Measurements from ENCODE around the gene HTR4.
"Not testable (repeated sequence)": the region's sequence is repeated elsewhere in the genome, so short reads cannot be mapped to it uniquely, and the experiment has no call there.

The HTR4 gene

DNA sequence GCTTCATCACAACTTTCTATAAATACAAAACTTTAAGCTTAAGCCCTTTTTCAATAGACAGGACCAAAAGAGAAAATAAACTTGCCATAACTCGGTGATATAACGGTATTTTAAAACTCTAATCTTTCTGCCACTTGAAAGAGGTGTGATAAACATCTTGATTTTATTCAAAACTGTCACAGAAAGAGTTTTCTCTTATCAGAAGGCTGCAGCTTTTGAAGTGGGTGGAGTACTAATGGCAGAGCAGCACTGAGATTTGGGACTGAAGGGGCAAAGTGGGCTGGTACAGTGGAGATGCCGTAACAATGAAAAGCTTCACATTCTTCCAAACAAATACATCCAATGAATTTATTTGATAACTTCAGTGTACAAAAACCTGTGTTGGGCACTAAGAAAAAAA, 178.0 kb downstream of the HTR4 start:
- Histone ChIP-seq H3K27me3 (ENCODE audit: insufficient read depth, low read depth, severe bottlenecking) (peaks cover 12% of the 10 kb centered on the region), H3K4me3 (ENCODE audit: low read depth, low read length) (no peak overlapping the region), H3K36me3 (no peaks in the 10 kb centered on the region), H3K9me3 (ENCODE audit: severe bottlenecking) (no peaks in the 10 kb centered on the region), H3K27ac (no peak overlapping the region)
- DNase-seq: no peak
- TF ChIP-seq, protein P1, sequence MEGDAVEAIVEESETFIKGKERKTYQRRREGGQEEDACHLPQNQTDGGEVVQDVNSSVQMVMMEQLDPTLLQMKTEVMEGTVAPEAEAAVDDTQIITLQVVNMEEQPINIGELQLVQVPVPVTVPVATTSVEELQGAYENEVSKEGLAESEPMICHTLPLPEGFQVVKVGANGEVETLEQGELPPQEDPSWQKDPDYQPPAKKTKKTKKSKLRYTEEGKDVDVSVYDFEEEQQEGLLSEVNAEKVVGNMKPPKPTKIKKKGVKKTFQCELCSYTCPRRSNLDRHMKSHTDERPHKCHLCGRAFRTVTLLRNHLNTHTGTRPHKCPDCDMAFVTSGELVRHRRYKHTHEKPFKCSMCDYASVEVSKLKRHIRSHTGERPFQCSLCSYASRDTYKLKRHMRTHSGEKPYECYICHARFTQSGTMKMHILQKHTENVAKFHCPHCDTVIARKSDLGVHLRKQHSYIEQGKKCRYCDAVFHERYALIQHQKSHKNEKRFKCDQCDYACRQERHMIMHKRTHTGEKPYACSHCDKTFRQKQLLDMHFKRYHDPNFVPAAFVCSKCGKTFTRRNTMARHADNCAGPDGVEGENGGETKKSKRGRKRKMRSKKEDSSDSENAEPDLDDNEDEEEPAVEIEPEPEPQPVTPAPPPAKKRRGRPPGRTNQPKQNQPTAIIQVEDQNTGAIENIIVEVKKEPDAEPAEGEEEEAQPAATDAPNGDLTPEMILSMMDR (IDR thresholded peaks at IDR 0.05; ENCODE audit: low read depth, low read length): no peak

DNA sequence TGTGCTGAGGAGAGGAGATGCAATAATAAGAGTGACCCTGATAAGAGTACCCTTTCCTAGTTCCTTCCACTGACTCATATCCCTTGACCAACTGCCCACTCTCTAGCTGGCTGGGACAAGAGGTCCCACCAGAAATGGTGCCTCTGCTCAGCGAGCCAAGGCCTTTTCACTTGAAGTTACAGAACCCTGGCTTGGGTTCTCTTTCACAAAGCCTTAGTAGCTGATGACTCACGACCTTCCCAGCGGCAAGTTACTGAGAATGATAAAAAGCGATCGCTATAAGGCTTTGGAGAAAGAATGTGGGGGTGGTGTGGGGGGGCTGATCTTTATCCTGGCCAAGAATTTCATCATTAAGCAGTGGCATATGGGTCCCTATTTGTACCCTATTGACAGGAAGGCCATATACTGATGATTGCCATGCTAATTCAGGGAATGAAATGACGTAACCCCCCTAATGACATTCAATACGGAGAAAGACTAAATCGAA, 180.3 kb downstream of the HTR4 start:
- Histone ChIP-seq H3K4me3 (ENCODE audit: low read depth, low read length) (no peak overlapping the region), H3K27me3 (ENCODE audit: insufficient read depth, low read depth, severe bottlenecking) (peaks cover 6% of the 10 kb centered on the region), H3K36me3 (no peaks in the 10 kb centered on the region), H3K27ac (no peak overlapping the region), H3K9me3 (ENCODE audit: severe bottlenecking) (no peaks in the 10 kb centered on the region)
- TF ChIP-seq, protein P1 (IDR thresholded peaks at IDR 0.05; ENCODE audit: low read depth, low read length): no peak
- no peak for DNase-seq

DNA sequence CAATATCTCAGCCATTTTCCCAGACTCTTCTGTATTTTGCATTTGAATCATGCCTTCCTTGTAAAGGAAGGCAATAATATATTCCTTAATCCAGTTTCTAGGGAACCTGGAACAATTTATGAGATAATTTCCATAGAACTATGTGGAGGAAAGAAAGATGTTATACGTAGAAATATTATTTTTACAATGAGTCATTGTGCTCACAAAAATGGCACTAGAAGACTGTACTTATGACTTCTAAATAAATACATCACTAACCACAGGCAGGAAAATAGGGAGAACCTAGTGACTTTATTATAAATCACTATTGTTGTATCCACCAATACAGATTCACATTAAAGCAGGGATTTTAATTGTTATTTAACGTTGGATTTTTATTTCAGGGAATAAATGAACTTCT, 182.9 kb downstream of the HTR4 start:
- TF ChIP-seq, protein P1 (IDR thresholded peaks at IDR 0.05; ENCODE audit: low read depth, low read length): no peak
- H3K27me3 ChIP-seq (ENCODE audit: insufficient read depth, low read depth, severe bottlenecking): no peaks in the 10 kb centered on the region
- no peaks in the 10 kb centered on the region for H3K36me3 ChIP-seq
- DNase-seq: no peak
- H3K9me3 ChIP-seq (ENCODE audit: severe bottlenecking): no peaks in the 10 kb centered on the region
- H3K27ac ChIP-seq: no peak overlapping the region
- H3K4me3 ChIP-seq (ENCODE audit: low read depth, low read length): no peak overlapping the region

DNA sequence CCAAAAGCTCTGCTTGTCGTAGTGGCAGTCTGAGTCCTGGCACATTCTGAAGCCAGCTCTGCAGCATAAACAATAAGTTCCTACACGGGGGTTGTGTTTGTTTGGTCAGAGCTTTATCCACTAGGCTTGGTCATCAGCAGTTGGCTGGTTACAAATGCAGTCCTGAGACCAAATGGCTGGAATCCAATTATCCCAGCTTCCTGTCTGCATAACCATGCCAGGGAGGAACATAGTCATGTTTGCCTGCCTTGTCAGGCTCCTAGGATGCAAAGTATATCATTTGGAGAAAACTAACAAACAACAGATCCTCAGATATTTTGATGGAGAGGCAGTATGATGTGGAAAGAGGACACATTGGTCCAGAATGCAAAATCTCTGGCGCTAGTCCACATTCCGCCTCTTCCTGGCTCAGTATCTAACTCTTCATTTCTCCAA, 184.8 kb downstream of the HTR4 start:
- no peak overlapping the region for H3K4me3 ChIP-seq (ENCODE audit: low read depth, low read length)
- no peaks in the 10 kb centered on the region for H3K36me3 ChIP-seq
- no peak overlapping the region for H3K27ac ChIP-seq
- TF ChIP-seq, protein P1 (IDR thresholded peaks at IDR 0.05; ENCODE audit: low read depth, low read length): no peak
- no peak for DNase-seq
- no peaks in the 10 kb centered on the region for H3K27me3 ChIP-seq (ENCODE audit: insufficient read depth, low read depth, severe bottlenecking)
- no peaks in the 10 kb centered on the region for H3K9me3 ChIP-seq (ENCODE audit: severe bottlenecking)

DNA sequence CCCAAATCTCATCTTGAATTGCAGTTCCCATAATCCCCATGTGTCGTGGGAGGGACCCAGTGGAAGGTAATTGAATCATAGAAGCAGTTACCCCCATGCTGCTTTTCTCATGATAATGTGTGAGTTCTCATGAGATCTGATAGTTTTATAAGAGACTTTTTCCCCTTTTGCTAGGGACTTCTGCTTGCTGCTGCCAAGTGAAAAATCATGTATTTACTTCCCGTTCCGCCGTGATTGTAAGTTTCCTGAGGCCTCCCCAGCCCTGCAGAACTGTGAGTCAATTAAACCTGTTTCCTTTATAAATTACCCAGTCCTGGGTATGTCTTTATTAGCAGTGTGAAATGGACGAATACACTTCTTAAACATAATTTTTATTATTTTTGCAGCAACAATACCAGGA, 185.6 kb downstream of the HTR4 start:
- H3K27me3 ChIP-seq (ENCODE audit: insufficient read depth, low read depth, severe bottlenecking); DNase-seq; H3K36me3 ChIP-seq; H3K4me3 ChIP-seq (ENCODE audit: low read depth, low read length); H3K27ac ChIP-seq; H3K9me3 ChIP-seq (ENCODE audit: severe bottlenecking): not testable (repeated sequence)

DNA sequence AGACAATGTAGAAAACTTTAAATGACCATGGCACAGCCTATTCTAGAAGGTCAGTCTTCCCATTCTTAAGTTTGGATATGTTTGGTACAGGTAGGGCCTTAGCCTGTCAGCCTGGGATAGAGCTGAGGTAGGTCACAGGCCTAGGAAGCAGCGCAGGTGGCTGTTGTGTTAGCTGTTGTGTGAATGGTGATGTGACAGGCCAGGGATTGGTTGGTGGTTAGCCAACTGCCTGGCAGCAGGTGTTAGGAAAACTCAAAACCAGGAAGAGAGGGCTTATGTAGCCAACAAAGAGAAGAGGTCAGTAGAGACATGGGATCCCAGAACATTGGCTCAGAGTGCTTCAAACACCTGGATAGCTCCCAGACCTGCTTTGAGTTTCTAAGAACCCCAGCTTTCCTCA, 186.4 kb downstream of the HTR4 start:
- TF ChIP-seq, protein P1 (IDR thresholded peaks at IDR 0.05; ENCODE audit: low read depth, low read length): no peak
- no peaks in the 10 kb centered on the region for H3K27me3 ChIP-seq (ENCODE audit: insufficient read depth, low read depth, severe bottlenecking)
- no peak for DNase-seq
- H3K4me3 ChIP-seq (ENCODE audit: low read depth, low read length): no peak overlapping the region
- H3K36me3 ChIP-seq: no peaks in the 10 kb centered on the region
- no peak overlapping the region for H3K27ac ChIP-seq
- no peaks in the 10 kb centered on the region for H3K9me3 ChIP-seq (ENCODE audit: severe bottlenecking)
